BE2C (cell line): ENCODE measurements around the gene NTRK3. TPM values are rescaled to one million over a fixed set of nuclear protein-coding genes. Genes with fewer than 3 reads are reported as not detected.

Experiments
- DNase-seq: peaks from one replicate; pipeline ENCODE4 v3.0.0-alpha.2; 2020
- H3K27me3 ChIP-seq: fragments of 250-450 bp; sonication (Bioruptor Pico); 2 replicates; pipeline ENCODE4 v1.5.1; 2020; ENCODE audit warnings: mild to moderate bottlenecking
- H3K36me3 ChIP-seq: fragments of 250-450 bp; sonication (Bioruptor Pico); 2 replicates; pipeline ENCODE4 v1.5.1; 2020; ENCODE audit warnings: mild to moderate bottlenecking
- H3K4me1 ChIP-seq: fragments of 250-450 bp; sonication (Bioruptor Pico); 2 replicates; pipeline ENCODE4 v1.5.1; 2020
- H3K4me3 ChIP-seq: 2 replicates; pipeline ENCODE4 v1.5.1; 2011; ENCODE audit warnings: low read depth, low read length
- H3K9me3 ChIP-seq: fragments of 250-450 bp; sonication (Bioruptor Pico); 2 replicates; pipeline ENCODE4 v1.5.1; 2020
- polyA plus RNA-seq: library from polyadenylated mRNA; unstranded; fragments of >200 nt; gene quantifications from one replicate; pipeline ENCODE4 v1.2.1, GENCODE V29; 2012; ENCODE audit warnings: low read depth, missing spikeins; ENCODE audit not compliant: insufficient read length, insufficient read depth
- TF ChIP-seq, protein P1 (sequence below): IDR thresholded peaks from 2 replicates; pipeline ENCODE4 v1.5.1; 2012; ENCODE audit warnings: mild to moderate bottlenecking, low read depth, low read length

Gene NTRK3
- 2.6 TPM for polyA plus RNA-seq

DNA sequence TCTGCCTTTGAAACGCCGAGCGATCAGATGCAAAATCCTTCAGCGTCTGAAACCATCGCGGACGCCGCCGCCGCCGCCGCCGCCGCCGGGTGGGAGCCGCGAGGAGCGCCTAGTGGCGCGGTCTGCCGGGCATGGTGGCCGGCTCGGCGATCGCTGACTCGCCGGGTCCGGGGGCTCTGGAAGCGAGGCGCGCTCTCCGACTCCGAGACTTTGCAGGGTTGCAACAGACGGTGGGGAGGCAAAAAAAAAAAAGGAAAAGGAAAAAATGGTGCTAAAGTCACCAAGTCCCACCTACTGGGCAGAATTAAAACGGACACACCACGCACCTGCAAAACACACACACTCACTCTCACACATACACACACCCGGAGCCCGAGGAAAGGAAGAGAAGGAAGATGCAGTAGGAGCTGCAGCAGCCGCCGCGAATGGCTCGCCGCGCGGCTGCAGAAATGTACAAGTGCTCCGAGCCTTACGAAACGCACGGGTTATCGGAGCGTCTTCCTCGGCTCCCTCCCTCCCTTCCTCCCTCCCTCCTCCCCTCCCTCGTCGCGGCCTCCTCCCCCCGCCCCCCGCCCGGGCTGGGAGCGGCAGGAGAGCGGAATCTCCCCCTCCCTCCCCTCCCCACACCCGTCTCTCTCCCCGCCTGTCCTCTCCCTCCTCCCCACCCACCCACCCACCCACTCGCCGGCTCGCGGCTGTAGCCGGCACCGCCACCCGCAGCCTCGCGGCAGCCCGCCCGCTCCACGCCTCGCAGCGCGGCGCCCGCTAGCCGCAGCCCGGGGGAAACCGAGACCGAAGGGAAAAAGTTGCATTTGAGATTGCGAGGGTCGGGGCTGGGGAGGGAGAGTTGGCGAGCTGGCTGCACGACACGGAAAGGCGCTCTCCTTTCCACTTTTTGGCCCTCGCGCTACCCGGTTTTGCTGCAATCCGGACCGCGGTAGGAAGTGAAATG is at the start of gene NTRK3:
Gene NTRK3 (minus strand): TSS at position 461 of the 952 bp plus-strand sequence. CDS start 586 bp downstream, outside the sequence.
- Histone ChIP-seq H3K36me3 (no peaks in the 10 kb centered on the region), H3K4me3 (peak within 1 kb of the TSS; percentile 61), H3K27me3 (peaks cover 37% of the 10 kb centered on the region), H3K9me3 (no peaks in the 10 kb centered on the region), H3K4me1 (no peaks in the 10 kb centered on the region)
- TF ChIP-seq, protein P1, sequence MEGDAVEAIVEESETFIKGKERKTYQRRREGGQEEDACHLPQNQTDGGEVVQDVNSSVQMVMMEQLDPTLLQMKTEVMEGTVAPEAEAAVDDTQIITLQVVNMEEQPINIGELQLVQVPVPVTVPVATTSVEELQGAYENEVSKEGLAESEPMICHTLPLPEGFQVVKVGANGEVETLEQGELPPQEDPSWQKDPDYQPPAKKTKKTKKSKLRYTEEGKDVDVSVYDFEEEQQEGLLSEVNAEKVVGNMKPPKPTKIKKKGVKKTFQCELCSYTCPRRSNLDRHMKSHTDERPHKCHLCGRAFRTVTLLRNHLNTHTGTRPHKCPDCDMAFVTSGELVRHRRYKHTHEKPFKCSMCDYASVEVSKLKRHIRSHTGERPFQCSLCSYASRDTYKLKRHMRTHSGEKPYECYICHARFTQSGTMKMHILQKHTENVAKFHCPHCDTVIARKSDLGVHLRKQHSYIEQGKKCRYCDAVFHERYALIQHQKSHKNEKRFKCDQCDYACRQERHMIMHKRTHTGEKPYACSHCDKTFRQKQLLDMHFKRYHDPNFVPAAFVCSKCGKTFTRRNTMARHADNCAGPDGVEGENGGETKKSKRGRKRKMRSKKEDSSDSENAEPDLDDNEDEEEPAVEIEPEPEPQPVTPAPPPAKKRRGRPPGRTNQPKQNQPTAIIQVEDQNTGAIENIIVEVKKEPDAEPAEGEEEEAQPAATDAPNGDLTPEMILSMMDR: no peak
- peak; percentile 47 for DNase-seq

DNA sequence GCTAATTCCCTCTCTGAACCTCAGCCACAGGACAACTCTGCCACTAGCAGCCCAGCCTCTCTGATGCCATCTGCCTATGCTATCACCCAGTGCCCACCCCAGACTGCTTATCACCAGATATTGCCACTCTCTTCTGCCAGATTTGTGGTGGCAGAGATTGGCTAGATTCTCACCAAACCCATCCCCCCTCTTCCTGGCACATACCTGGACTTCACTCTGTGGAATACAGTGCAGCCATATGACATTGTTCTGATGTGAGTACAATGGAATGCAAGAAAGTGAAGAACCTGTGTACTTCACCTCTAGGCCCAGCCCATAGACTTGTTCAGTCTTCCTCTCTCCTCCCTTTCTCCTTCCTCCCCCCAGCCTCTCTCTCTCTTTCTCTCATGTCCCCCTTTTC is 46.9 kb upstream of the NTRK3 start:
- H3K9me3 ChIP-seq: no peaks in the 10 kb centered on the region
- DNase-seq: no peak
- TF ChIP-seq, protein P1: no peak
- H3K36me3 ChIP-seq: no peaks in the 10 kb centered on the region
- H3K4me1 ChIP-seq: no peaks in the 10 kb centered on the region
- H3K27me3 ChIP-seq: peaks cover 3% of the 10 kb centered on the region; the same call in 1 of the 2 replicates
- no peak overlapping the region for H3K4me3 ChIP-seq

- H3K4me1 ChIP-seq: no peaks in the 10 kb centered on the region
- no peaks in the 10 kb centered on the region for H3K9me3 ChIP-seq
- TF ChIP-seq, protein P1: no peak
- peaks cover 3% of the 10 kb centered on the region; the same call in 1 of the 2 replicates for H3K27me3 ChIP-seq
- no peak for DNase-seq
- H3K4me3 ChIP-seq: no peak overlapping the region
- H3K36me3 ChIP-seq: no peaks in the 10 kb centered on the region
These were observed 45.8 kb upstream of the NTRK3 start for GRCh38 chr15:88302373-88302772.

- Histone ChIP-seq H3K4me1 (no peaks in the 10 kb centered on the region), H3K9me3 (no peaks in the 10 kb centered on the region), H3K4me3 (no peak overlapping the region), H3K36me3 (no peaks in the 10 kb centered on the region), H3K27me3 (peaks cover 3% of the 10 kb centered on the region; the same call in 1 of the 2 replicates)
- no peak for DNase-seq
- TF ChIP-seq, protein P1: no peak
These were observed 44.8 kb upstream of the NTRK3 start for GRCh38 chr15:88301311-88301710.

DNA sequence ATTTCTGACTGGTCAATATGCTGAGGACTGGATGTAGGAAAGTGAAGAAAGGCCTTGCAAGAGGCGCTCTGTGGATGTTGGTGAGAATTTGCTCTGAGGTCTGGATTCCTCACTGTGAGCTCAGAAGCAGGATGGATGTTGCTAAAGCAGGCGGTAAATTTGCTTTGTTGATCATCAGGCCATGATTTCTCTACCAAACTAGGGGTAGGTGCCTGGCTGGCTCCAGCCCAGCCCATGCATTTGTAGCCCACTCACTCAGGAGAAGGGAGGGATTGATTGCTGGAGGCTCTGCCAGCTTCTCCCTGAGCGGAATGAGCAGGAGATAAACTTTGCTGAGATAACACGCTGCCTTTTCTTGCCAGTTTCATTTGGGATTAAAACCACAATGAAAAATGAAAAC is 44.3 kb upstream of the NTRK3 start:
- Histone ChIP-seq H3K9me3 (no peaks in the 10 kb centered on the region), H3K36me3 (no peaks in the 10 kb centered on the region), H3K4me3 (no peak overlapping the region), H3K27me3 (peaks cover 3% of the 10 kb centered on the region; the same call in 1 of the 2 replicates), H3K4me1 (no peaks in the 10 kb centered on the region)
- DNase-seq: no peak
- TF ChIP-seq, protein P1: no peak

GRCh38 chr15:88300089-88300488 is 43.5 kb upstream of the NTRK3 start:
- Histone ChIP-seq H3K4me1 (no peaks in the 10 kb centered on the region), H3K27me3 (peaks cover 7% of the 10 kb centered on the region; the same call in 1 of the 2 replicates), H3K36me3 (no peaks in the 10 kb centered on the region), H3K4me3 (no peak overlapping the region), H3K9me3 (no peaks in the 10 kb centered on the region)
- TF ChIP-seq, protein P1: no peak
- no peak for DNase-seq
